HG03469 (cell line): ENCODE data around the gene BTBD9.

ENCODE experiments used
- ATAC-seq: cut with Tn5 transposase; IDR thresholded peaks from one replicate; pipeline ENCODE4 v1.9.1; 2021; ENCODE audit warnings: mild to moderate bottlenecking, moderate library complexity, moderate number of reproducible peaks; ENCODE audit not compliant: unreplicated experiment

Gene BTBD9

DNA sequence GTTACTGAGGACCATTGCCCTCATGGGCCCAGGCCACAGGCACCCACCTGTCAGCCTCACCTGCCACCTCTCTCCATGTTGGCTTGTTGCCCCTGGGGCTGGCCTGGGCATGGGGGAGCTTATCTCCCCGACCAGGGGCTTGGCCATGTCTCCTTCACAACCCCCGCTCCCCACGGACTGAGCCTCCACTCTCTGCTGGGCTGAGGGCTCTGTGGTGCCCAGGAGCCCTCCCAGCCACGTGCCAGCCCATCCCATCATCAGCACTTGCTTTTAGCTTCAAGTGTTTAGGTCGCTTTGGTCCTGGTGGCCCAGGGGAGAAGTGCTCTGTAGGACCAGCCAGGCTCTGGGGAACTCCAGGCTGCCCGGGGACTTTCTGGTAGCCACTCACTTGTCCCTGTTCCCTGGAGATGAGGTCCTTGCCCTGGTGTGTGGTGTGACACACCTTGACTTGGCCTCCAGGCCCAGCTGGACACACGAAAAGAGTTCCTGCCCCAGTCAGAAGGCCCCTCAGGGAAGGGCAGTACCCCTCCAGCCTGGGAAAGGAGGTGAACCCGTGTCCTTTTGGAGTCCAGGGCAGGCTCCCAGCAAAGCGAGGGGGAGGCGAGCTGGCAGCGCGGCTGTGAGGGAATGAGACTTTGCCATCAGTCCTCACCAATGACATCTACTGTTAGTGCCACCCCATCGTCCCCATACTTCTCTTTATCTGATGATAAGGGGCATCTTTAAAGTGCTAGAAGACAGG is 467.6 kb downstream of the BTBD9 start:
- ATAC-seq, result no peak

GRCh38 chr6:38170666-38171355 is 468.9 kb downstream of the BTBD9 start:
- ATAC-seq, result no peak

DNA sequence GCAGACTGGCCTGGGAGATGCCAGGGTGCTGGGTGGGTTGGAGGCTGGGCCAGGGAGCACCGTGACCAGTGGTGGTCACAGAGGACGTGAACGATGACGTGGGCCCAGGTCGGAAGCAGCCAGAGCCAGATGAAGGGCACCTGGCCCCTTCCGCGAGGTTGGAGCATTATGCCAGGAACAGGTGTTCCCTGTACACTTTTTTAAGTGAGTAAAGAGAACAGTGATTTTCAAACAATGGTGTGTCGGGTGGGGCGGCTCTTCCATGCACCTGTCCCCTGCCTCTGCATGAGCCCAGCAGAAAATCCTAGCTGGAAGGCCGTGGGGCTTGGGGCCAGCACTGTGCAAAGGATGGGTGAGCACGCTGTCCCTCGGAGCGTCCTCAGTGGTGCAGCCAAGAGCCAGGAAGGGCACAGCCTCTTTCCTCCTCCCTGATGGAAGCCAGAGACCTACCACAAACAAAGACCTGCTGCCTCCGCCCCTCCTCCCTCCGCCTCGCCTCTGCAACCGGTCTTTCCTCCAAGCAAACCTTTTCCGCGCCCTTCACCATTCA is 469.7 kb downstream of the BTBD9 start:
- ATAC-seq, result no peak

DNA sequence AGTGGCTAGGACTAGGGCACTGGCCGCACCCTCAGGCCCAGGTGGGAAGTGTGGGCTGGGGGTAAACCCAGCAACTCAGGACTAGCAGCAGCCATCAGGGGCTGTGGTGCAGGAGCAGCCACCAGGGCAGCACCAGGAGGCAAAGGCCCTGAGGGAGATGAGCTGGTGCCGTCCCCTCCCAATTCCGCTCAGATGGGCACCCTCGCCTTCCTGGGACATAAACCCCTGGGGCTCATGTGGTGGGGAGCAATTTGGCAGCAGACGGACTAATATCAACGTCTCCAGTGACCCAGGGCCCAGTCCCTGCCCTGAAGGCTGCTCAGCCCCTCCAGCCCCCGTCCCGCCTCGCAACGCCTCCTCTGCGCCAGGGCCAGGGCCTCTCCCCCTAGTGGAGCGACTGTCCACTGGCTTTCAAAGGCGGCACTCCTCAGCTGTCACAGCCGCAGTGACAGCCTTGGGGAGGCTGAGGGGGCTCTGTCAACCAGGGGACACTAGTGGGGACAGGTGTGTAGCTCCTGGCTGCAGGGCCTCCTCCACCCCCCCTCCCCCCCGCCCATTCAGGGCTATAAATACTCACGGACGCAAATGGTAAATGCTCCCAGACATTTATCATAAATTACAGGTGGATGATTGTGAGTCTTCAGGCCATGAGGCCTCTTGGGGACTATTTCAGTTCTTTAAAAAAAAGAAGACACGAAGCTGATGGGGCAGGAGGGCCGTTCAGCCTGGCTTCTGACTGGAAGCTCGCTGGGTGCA is 470.3 kb downstream of the BTBD9 start:
- no peak for ATAC-seq

DNA sequence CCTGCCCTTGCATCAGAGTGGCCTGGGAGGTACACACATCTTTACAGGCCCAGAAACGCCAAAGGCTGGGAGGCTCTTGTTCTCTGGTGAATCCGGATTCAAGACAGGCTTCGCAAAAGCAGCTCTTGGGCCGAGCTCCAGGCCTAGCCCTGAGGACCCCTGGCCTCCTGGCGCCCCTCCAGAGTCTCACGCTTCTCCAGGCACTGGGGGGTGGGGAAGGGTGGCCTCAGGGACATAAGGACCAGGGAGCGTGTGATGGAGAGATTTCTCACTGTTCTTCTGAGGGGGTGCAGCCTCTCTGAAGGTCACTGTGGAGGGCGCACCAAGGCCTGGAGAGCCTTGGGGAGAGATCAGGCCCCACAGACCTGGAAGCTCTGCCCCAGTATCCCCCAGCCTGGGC is 471.0 kb downstream of the BTBD9 start:
- ATAC-seq, result no peak

DNA sequence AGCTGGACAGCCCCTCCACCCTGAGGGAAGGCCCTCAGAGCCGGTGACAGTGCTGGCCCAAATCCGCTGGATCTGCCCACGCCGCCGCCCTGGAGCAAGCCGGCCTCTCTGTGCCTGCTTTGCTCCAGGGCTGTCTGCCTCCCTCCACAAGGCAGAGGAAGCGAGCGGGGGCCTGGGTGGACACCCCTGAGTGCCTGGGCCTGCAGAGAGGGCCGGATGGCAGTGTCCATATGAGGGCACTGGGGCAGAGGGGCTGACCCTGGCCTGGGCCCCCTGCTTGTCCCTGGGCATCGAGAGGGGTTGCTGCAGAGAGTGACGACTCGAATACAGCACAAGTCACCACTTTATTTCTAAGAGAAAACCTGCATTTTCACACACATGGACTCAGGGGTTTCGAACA is 471.6 kb downstream of the BTBD9 start:
- ATAC-seq, result no peak

- no peak for ATAC-seq
These were observed 472.1 kb downstream of the BTBD9 start for GRCh38 chr6:38167598-38167997.

- ATAC-seq, result no peak
These were observed 473.1 kb downstream of the BTBD9 start for GRCh38 chr6:38166411-38167240.

GRCh38 chr6:38164671-38165108 is 475.0 kb downstream of the BTBD9 start:
- ATAC-seq, result no peak

DNA sequence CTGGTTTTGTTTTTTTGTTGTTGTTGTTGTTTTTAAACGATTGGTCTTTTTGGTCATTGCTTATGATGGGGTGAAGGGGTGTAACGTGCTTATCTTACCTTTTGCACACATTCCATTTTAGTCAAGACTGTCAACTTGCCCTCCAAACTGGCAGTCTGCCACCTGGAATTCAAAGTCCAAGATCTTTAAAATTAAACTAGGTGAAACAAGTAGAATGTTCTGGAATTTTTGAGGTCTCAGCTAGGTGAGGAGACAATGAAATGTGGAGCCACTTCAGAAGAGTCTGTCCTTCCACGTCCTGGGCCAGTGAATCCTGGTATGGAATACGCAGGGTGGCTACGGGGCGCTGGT is 475.6 kb downstream of the BTBD9 start:
- no peak for ATAC-seq

- no peak for ATAC-seq
These were observed 476.3 kb downstream of the BTBD9 start for GRCh38 chr6:38163186-38164130.

DNA sequence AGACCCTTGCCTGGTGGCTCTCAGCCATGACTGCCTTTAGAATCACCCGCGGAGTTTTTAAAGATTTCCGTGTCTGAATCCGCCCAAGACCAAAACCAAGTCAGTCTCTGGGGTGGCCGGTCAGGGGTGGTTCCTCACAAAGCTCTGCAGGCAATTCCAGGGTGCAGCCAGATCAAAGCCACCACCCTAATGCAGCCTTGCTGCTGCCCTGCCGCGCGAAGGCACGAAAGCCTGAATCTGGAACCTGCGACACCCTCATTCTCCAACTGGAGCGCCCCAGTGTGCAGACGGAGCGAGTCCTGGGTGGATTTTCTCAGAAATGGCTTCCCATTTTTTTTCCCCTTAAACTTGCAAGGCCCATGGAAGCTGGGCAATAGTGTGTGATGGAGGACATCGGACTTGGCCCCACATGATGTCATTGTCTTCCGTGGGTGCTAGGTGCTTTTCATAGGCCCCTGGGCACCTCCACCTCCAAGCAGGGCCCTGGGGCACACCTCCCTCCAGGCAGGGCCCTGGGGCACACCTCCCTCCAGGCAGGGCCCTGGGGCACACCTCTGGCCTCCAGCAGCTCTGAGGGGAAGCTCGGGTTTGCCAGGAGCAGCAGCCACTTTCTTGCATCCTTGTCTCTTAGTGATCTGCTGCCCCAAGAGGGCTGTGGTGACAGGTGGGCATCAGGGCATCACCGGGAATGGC is 477.1 kb downstream of the BTBD9 start:
- ATAC-seq, result no peak

DNA sequence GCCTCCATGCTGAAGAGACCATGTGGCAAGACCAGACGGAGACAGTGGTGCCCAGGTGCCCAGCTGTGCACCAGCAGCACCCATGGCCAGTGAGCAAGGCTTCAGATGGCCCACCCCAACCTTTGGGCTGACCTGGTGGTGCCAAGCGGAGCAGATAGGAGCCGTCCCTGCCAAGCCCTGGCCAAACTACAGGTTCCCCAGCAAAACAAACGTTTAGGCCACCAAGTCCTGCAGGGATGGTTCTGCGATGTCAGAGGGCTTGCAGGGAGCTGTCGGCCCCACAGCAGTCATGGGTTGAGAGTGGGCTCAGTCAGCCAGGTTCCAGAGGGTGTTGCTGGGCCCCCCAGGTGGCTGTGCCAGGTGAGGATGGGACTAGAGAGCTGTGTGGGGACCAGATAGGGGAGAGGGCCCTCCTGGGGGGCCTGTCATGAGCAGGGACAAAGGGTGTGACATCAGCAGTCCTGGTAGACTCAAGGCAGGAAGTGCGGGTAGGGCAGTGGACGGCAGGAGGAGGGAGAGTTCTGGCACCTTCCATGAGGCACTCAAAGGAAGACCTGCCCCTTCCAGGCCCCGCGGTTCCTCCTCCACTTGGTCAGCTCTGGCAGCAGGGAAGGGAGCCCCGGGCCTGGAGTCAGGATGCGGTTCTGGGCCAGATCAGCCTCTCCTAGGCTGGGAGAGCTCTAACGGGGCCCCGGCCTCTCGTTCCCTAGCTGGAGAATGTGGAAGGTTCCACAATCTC is 477.8 kb downstream of the BTBD9 start:
- ATAC-seq, result no peak

GRCh38 chr6:38161331-38161730 is 478.4 kb downstream of the BTBD9 start:
- no peak for ATAC-seq

GRCh38 chr6:38160831-38161230 is 478.9 kb downstream of the BTBD9 start:
- no peak for ATAC-seq

GRCh38 chr6:38159596-38159995 is 480.1 kb downstream of the BTBD9 start:
- no peak for ATAC-seq

- no peak for ATAC-seq
These were observed 480.9 kb downstream of the BTBD9 start for GRCh38 chr6:38158762-38159350.

DNA sequence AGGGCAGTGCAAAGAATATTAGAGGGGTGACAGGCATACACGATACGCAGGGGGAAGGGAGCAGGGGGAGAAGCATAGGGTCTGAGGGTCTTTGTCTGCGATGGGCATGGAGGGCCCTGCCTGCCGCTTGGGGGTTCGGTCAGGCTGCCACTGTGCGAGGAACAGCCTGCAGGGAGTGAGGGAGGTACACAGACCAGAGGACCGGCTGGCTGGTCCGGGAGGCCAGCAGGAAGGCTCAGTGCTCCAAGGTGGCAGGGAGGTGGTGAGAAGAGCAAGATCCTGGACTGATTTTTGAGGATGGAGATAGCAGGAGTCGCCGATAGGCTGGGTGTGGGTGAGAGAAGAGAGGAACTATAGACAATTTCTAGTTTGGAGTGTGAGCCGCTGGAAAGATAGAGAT is 481.8 kb downstream of the BTBD9 start:
- no peak for ATAC-seq
